GM19351 (cell line): Measurements from ENCODE around the gene COL5A1.
"Not testable (repeated sequence)": the region's sequence is repeated elsewhere in the genome, so short reads cannot be mapped to it uniquely, and the experiment has no call there.

Experiments used
- ATAC-seq: cut with Tn5 transposase; IDR thresholded peaks from one replicate; pipeline ENCODE4 v1.9.1; 2021; ENCODE audit warnings: mild to moderate bottlenecking, moderate library complexity; ENCODE audit not compliant: unreplicated experiment

Gene COL5A1

GRCh38 chr9:134676361-134676760 is 34.8 kb downstream of the COL5A1 start:
- no peak for ATAC-seq

GRCh38 chr9:134676886-134677285 is 35.3 kb downstream of the COL5A1 start:
- ATAC-seq: no peak

- no peak for ATAC-seq
These were observed 36.1 kb downstream of the COL5A1 start for GRCh38 chr9:134677743-134678142.

- no peak for ATAC-seq
These were observed 36.6 kb downstream of the COL5A1 start for GRCh38 chr9:134678206-134678605.

GRCh38 chr9:134678666-134679443 is 37.3 kb downstream of the COL5A1 start:
- no peak for ATAC-seq

- ATAC-seq: no peak
These were observed 38.2 kb downstream of the COL5A1 start for GRCh38 chr9:134679616-134680392.

- no peak for ATAC-seq
These were observed 38.9 kb downstream of the COL5A1 start for GRCh38 chr9:134680393-134681060.

- no peak for ATAC-seq
These were observed 39.6 kb downstream of the COL5A1 start for GRCh38 chr9:134681061-134681661.

- no peak for ATAC-seq
These were observed 40.4 kb downstream of the COL5A1 start for GRCh38 chr9:134682026-134682425.

GRCh38 chr9:134682651-134683364 is 41.2 kb downstream of the COL5A1 start:
- no peak for ATAC-seq

GRCh38 chr9:134683714-134684374 is 42.2 kb downstream of the COL5A1 start:
- ATAC-seq: no peak

GRCh38 chr9:134684375-134684723 is 42.7 kb downstream of the COL5A1 start:
- ATAC-seq: no peak

GRCh38 chr9:134684941-134685340 is 43.3 kb downstream of the COL5A1 start:
- ATAC-seq: not testable (repeated sequence)

GRCh38 chr9:134685784-134686183 is 44.2 kb downstream of the COL5A1 start:
- ATAC-seq: no peak

- no peak for ATAC-seq
These were observed 45.3 kb downstream of the COL5A1 start for GRCh38 chr9:134686896-134687295.

- ATAC-seq: no peak
These were observed 46.0 kb downstream of the COL5A1 start for GRCh38 chr9:134687556-134687955.

- no peak for ATAC-seq
These were observed 46.6 kb downstream of the COL5A1 start for GRCh38 chr9:134688231-134688630.

- ATAC-seq: no peak
These were observed 47.2 kb downstream of the COL5A1 start for GRCh38 chr9:134688661-134689320.

GRCh38 chr9:134689321-134690181 is 47.9 kb downstream of the COL5A1 start:
- ATAC-seq: no peak
